ENCODE data around the gene MAP2K3. TPM values are rescaled to one million over a fixed set of nuclear protein-coding genes. Genes with fewer than 3 reads are reported as not detected.
"Not testable (repeated sequence)": the region's sequence is repeated elsewhere in the genome, so short reads cannot be mapped to it uniquely, and the experiment has no call there.

The MAP2K3 gene
- total RNA-seq, 1 donor from 2014 or later, result 294 TPM

DNA sequence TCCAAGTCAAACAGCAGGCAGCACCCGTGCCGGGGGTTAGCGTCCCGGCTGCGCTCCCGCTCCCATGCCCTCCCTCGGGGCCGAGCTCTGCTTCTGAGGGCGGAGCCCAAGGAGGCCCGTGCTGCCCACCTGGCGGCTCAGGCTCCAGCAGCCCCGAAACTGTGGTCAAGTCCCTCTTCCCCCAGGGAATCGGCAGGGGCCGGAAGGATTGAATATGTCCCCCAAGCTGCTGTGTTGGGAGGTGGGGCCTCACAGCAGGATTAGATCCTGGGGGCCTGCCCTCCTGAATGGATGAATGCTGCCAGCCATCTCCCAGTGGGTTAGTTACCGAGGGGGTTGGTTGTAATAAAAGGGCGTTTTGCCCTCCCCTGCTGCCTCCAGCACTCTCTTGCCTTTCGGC lies 33.9 kb downstream of the MAP2K3 start:
- intact Hi-C loops (cut with DNase I), result loop anchor here (10.0 kb wide), 1 partner anchor 64 kb away; the partner anchor contains the start of gene NATD1

GRCh38 chr17:21318856-21319255 lies 34.3 kb downstream of the MAP2K3 start:
- H3K36me3 ChIP-seq, result peaks cover 11 to 14% of the 10 kb centered on the region in 2 donors
- H3K4me1 ChIP-seq, H3K4me3 ChIP-seq, H3K27me3 ChIP-seq, H3K27ac ChIP-seq, H3K9me3 ChIP-seq: not testable (repeated sequence)
- peak in 1 of 2 donors; percentile 53 for DNase-seq (ENCODE audit: low spot score in 2 of 2)
- intact Hi-C loops (cut with DNase I), result loop anchor here (10.0 kb wide), 1 partner anchor 64 kb away; the partner anchor contains the start of gene NATD1

More for the DNA sequence above, 33.9 kb downstream of the MAP2K3 start:
- Histone ChIP-seq H3K4me3 (no peak overlapping the region), H3K27me3 (no peaks in the 10 kb centered on the region), H3K4me1 (peaks cover 0 to 2% of the 10 kb centered on the region in 2 donors), H3K36me3 (peaks cover 13 to 19% of the 10 kb centered on the region in 2 donors), H3K27ac (no peak overlapping the region), H3K9me3 (no peaks in the 10 kb centered on the region)
- DNase-seq (ENCODE audit: low spot score in 2 of 2), result peak in 1 of 2 donors; percentile 66
- TF ChIP-seq, protein P1, sequence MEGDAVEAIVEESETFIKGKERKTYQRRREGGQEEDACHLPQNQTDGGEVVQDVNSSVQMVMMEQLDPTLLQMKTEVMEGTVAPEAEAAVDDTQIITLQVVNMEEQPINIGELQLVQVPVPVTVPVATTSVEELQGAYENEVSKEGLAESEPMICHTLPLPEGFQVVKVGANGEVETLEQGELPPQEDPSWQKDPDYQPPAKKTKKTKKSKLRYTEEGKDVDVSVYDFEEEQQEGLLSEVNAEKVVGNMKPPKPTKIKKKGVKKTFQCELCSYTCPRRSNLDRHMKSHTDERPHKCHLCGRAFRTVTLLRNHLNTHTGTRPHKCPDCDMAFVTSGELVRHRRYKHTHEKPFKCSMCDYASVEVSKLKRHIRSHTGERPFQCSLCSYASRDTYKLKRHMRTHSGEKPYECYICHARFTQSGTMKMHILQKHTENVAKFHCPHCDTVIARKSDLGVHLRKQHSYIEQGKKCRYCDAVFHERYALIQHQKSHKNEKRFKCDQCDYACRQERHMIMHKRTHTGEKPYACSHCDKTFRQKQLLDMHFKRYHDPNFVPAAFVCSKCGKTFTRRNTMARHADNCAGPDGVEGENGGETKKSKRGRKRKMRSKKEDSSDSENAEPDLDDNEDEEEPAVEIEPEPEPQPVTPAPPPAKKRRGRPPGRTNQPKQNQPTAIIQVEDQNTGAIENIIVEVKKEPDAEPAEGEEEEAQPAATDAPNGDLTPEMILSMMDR (IDR thresholded peaks at IDR 0.05), result no peak

- H3K27me3 ChIP-seq, H3K4me1 ChIP-seq, H3K9me3 ChIP-seq, H3K27ac ChIP-seq, H3K4me3 ChIP-seq: not testable (repeated sequence)
- DNase-seq (ENCODE audit: low spot score in 2 of 2), result peak in 1 of 2 donors; percentile 59
- peaks cover 7 to 10% of the 10 kb centered on the region in 2 donors for H3K36me3 ChIP-seq
- intact Hi-C loops (cut with DNase I), result loop anchor here (10.0 kb wide), 1 partner anchor 64 kb away; the partner anchor contains the start of gene NATD1
Measured at GRCh38 chr17:21319256-21319655, 34.7 kb downstream of the MAP2K3 start.

DNA sequence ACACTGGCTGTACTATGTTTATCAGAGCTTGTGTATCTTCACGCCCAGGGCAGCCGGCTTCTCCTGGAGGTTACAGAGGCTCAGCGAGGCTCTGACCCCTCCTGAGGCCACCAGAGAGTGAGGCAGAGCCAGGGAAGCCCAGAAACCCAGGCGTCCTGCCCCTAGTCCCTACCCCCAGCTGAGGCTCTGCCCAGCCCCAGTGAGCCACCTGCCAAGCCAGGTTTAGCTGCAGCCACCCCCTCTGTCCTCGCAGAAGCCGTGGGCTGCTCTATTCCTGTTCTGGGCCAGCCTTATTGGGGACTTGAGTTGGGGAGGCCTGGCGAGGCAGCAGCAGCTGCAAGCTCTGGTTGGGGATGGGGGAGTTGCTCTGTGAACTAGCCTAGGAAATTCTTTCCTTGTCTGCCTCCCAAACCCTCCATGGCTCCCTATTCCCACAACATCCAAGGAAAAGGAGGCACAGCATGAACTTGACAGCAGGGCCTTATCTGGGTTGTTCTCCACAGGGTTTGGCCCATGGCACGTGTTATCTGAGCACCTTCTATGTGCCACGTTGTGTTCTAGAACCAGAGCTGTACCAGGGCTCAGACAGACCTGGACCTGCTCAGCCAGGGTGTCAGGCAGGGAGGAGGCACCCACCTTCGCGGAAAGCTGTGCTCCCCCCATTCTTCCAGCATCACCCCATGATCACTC lies 35.3 kb downstream of the MAP2K3 start:
- not testable (repeated sequence) for H3K9me3 ChIP-seq, H3K27me3 ChIP-seq, H3K4me1 ChIP-seq, H3K36me3 ChIP-seq, H3K4me3 ChIP-seq, H3K27ac ChIP-seq
- intact Hi-C loops (cut with DNase I), result loop anchor here (5.0 to 10.0 kb wide), 4 partner anchors 55 to 278 kb away; partner anchors contain the start of genes KCNJ12, NATD1 and USP22
- peak in 1 of 2 donors; percentile 59 for DNase-seq (ENCODE audit: low spot score in 2 of 2)

GRCh38 chr17:21320430-21320829 lies 35.9 kb downstream of the MAP2K3 start:
- intact Hi-C loops (cut with DNase I), result loop anchor here (5.0 to 10.0 kb wide), 3 partner anchors 54 to 278 kb away; partner anchors contain the start of genes KCNJ12 and USP22
- not testable (repeated sequence) for H3K4me3 ChIP-seq, H3K27me3 ChIP-seq, H3K9me3 ChIP-seq, H3K4me1 ChIP-seq, H3K27ac ChIP-seq, H3K36me3 ChIP-seq
- DNase-seq (ENCODE audit: low spot score in 2 of 2), result peak in 1 of 2 donors; percentile 44

DNA sequence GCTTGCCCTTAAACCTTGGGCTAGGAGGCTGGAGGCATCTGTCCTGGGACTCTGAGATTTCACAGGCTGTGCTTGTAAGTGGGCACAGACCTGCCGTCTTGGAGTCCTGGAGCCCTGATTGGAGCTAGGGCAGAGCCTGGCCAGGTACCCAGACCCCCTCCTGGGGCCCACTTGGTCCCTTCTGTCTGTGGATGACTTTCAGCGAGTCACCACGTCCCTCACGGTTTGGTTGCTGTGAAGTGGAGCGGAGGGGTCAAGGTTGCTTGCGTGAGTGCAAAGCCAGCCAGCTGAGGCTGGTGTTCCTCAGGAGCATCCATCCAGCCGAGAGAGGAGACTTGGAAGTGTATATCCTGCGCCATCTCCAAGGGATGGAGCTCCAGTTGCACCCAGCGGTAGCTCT lies 36.5 kb downstream of the MAP2K3 start:
- DNase-seq (ENCODE audit: low spot score in 2 of 2), result peak in 1 of 2 donors; percentile 60
- H3K4me1 ChIP-seq, H3K27ac ChIP-seq, H3K27me3 ChIP-seq, H3K9me3 ChIP-seq, H3K4me3 ChIP-seq, H3K36me3 ChIP-seq: not testable (repeated sequence)
- intact Hi-C loops (cut with DNase I), result loop anchor here (5.0 to 10.0 kb wide), 3 partner anchors 54 to 279 kb away; partner anchors contain the start of genes KCNJ12 and USP22

- H3K27ac ChIP-seq, H3K27me3 ChIP-seq, H3K4me3 ChIP-seq, H3K36me3 ChIP-seq, H3K4me1 ChIP-seq, H3K9me3 ChIP-seq: not testable (repeated sequence)
- intact Hi-C loops (cut with DNase I), result loop anchor here (2.0 to 10.0 kb wide), 4 partner anchors 47 to 279 kb away; partner anchors contain the start of genes KCNJ12 and USP22
- DNase-seq (ENCODE audit: low spot score in 2 of 2), result peak in 1 of 2 donors; percentile 56
Measured at GRCh38 chr17:21321744-21322191, 37.3 kb downstream of the MAP2K3 start.

DNA sequence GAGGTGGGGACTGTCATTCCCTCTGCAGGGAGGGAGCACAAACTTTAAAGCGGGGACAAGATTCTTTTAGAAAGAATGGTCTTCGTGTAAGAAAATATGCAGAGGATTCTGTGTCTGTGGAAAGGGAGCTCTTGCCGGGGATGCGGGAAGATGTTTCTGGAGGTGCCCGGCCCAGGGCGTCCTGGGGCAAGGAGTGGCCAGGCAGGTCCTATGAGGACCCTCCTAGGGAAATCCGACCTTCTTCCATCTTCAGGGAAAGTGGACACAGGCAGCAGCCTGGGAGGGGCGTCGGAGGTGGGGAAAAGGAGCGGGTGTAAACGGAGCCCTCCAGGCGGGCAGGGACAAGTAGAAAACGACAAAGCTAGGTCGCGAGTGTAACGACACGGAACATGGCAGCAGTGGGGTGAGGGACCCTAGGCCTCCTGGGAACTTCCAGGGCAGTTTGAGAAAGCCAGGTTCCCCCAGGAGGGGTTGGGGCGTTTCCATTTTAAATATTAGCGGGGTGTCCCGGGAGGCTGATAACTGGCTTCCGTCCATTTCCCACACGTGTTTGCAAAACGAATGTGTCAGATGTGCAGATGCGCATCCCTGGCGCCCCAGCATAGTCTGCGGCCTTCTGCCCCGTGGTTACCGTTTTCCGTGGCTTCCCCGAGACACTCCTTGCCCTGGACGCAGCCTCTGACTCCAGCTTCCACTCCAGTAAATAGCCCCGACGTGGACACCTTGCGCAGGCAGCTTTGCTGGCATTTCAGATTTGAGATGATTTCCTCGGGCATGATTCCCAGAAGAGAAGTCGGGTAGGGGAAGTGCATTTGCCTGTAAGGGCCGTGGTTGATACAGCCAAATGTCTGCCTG lies 39.0 kb downstream of the MAP2K3 start:
- H3K27me3 ChIP-seq, H3K27ac ChIP-seq, H3K9me3 ChIP-seq, H3K36me3 ChIP-seq, H3K4me1 ChIP-seq: not testable (repeated sequence)
- intact Hi-C loops (cut with DNase I), result loop anchor here (2.0 to 10.0 kb wide), 4 partner anchors 49 to 281 kb away; partner anchors contain the start of genes KCNJ12 and USP22
- H3K4me3 ChIP-seq, result peak overlapping the region; percentile 59 to 70
- peak in 1 of 2 donors; percentile 66 for DNase-seq (ENCODE audit: low spot score in 2 of 2)

- intact Hi-C loops (cut with DNase I), result loop anchor here (5.0 to 10.0 kb wide), 3 partner anchors 50 to 282 kb away; partner anchors contain the start of genes KCNJ12 and USP22
- not testable (repeated sequence) for DNase-seq (ENCODE audit: low spot score in 2 of 2); H3K27me3 ChIP-seq; H3K27ac ChIP-seq; H3K9me3 ChIP-seq; H3K36me3 ChIP-seq; H3K4me1 ChIP-seq; H3K4me3 ChIP-seq
Measured at GRCh38 chr17:21324741-21325140, 40.2 kb downstream of the MAP2K3 start.

GRCh38 chr17:21327921-21328320 lies 43.4 kb downstream of the MAP2K3 start:
- not testable (repeated sequence) for H3K27ac ChIP-seq; H3K36me3 ChIP-seq; H3K4me1 ChIP-seq; H3K9me3 ChIP-seq; H3K27me3 ChIP-seq; H3K4me3 ChIP-seq; DNase-seq (ENCODE audit: low spot score in 2 of 2)
- intact Hi-C loops (cut with DNase I), result loop anchor here (10.0 kb wide), 1 partner anchor 47 kb away; the partner anchor contains the start of gene KCNJ12

- not testable (repeated sequence) for H3K4me3 ChIP-seq; H3K9me3 ChIP-seq; H3K27ac ChIP-seq; H3K36me3 ChIP-seq; H3K4me1 ChIP-seq; H3K27me3 ChIP-seq; DNase-seq (ENCODE audit: low spot score in 2 of 2)
- intact Hi-C loops (cut with DNase I), result loop anchor here (10.0 kb wide), 1 partner anchor 46 kb away; the partner anchor contains the start of gene KCNJ12
Measured at GRCh38 chr17:21328778-21329177, 44.3 kb downstream of the MAP2K3 start.

All from ascending aorta (tissue), 2 donors.